Stomach smooth muscle (tissue), 2 donors: Measurements from ENCODE around the gene NMBR.
"Not testable (repeated sequence)": the region's sequence is repeated elsewhere in the genome, so short reads cannot be mapped to it uniquely, and the experiment has no call there.

Source experiments
- H3K27ac ChIP-seq: one replicate; pipeline ENCODE4 v1.7.0; 2013; ENCODE audit warnings: mild to moderate bottlenecking, low read length, inconsistent platforms
- H3K27me3 ChIP-seq, 2 donors: one replicate each; pipeline ENCODE4 v1.7.0; 2013; ENCODE audit warnings: low read length in 2 of 2; ENCODE audit not compliant: insufficient read depth in 2 of 2, control insufficient read depth in 1 of 2
- H3K36me3 ChIP-seq, 2 donors: one replicate each; pipeline ENCODE4 v1.7.0; 2013; ENCODE audit warnings: low read length in 2 of 2; ENCODE audit not compliant: control insufficient read depth in 2 of 2, insufficient read depth in 2 of 2
- H3K4me1 ChIP-seq: one replicate; pipeline ENCODE4 v1.7.0; 2013; ENCODE audit warnings: low read length; ENCODE audit not compliant: control insufficient read depth, insufficient read depth
- H3K4me3 ChIP-seq, 2 donors: one replicate each; pipeline ENCODE4 v1.7.0; 2013; ENCODE audit warnings: low read length in 2 of 2
- H3K9ac ChIP-seq, 2 donors: one replicate each; pipeline ENCODE4 v1.7.0; 2013; ENCODE audit warnings: low read length in 2 of 2, mild to moderate bottlenecking in 1 of 2
- H3K9me3 ChIP-seq, 2 donors: one replicate each; pipeline ENCODE4 v1.7.0; 2013; ENCODE audit warnings: low read length in 2 of 2; ENCODE audit not compliant: control insufficient read depth in 2 of 2
- donor health status: healthy.
- donor health status: Pancreatic carcinoma.

NMBR gene

DNA sequence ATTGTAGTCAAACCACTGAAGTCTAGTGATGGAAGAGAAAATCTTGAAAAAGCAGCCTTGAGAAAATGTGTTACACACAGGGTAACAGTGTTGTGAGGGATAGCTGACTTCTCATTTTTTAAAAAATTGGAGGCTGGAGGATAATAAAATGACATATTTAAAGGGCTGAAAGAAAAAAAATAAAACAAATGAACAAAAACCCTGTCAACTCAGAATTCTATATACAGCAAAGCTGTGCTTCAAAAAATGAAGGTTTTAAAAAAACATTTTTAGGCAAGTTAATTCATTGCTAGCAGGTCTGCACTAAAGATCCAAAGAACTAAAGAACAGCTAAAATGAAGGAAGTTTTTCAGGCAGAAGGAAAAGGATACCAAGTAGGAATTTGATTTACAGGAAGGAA lies 31.2 kb upstream of the NMBR start:
- no peak overlapping the region for H3K4me3 ChIP-seq
- no peak overlapping the region for H3K27ac ChIP-seq
- H3K9me3 ChIP-seq = peaks cover 0 to 3% of the 10 kb centered on the region in 2 donors
- H3K4me1 ChIP-seq = no peaks in the 10 kb centered on the region
- no peaks in the 10 kb centered on the region for H3K27me3 ChIP-seq
- peaks cover 6 to 15% of the 10 kb centered on the region in 2 donors for H3K36me3 ChIP-seq
- no peak overlapping the region for H3K9ac ChIP-seq

DNA sequence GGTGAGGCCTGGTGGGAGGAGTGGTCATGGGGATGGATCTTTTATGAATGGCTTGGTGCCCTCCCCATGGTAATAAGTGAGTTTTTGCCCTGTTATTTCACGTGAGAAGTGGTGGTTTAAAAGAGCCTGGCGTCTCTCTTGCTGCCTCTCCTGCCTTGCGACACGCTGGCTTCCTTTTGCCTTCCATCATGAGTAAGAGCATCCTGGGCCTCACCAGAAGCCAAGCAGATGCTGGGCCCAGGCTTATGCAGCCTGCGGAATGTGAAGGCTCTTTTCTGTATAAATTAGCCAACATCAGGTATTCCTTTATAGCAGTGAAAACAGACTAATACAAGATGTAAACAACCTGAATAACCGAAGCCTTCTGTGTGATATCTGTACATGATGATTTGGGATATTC lies 27.8 kb upstream of the NMBR start:
- Histone ChIP-seq H3K4me1 (no peaks in the 10 kb centered on the region), H3K27ac (no peak overlapping the region), H3K4me3 (no peak overlapping the region), H3K36me3 (peaks cover 6 to 26% of the 10 kb centered on the region in 2 donors), H3K9me3 (peaks cover 0 to 3% of the 10 kb centered on the region in 2 donors), H3K27me3 (no peaks in the 10 kb centered on the region), H3K9ac (no peak overlapping the region)

DNA sequence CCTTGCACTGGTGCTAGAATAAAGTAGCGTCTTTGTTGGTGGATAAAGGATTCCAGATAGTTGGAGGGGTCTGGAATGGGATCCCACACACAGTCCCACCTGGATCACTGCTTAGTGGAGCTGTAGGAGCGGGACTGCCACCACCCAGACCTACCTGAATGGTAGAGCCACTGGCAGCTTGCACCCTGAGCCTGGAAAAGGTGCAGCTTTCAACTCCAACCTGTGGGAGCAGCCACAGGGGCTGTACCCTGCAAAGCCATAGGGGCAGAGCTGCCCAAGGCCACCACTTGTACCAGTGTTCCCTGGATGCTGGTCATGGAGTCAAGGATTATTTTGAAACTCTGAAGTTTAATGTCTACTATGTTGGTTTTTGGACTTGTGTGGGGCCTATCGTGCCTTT lies 27.1 kb upstream of the NMBR start:
- H3K9ac ChIP-seq = no peak overlapping the region
- H3K9me3 ChIP-seq = peaks cover 0 to 3% of the 10 kb centered on the region in 2 donors
- H3K27ac ChIP-seq = no peak overlapping the region
- peaks cover 6 to 26% of the 10 kb centered on the region in 2 donors for H3K36me3 ChIP-seq
- no peaks in the 10 kb centered on the region for H3K4me1 ChIP-seq
- H3K4me3 ChIP-seq = no peak overlapping the region
- H3K27me3 ChIP-seq = no peaks in the 10 kb centered on the region

DNA sequence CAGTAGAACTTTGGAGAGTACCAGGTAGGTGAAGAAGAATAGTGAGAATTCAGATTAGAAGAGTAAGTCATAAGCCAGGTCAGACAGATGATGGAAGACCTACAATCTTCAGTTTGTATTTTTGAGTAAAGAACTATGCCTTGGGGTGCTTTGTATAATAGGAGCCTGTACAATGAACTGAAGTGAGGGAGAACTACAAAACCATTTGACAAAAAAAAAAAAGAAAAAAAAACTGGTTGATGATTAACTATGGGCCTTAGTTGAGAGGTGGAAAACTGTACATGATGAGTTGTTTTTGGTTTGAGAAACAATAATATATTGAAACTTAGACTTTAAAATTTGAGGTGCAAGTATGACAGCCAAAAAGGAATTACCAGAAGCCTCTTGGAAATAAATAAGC lies 25.8 kb upstream of the NMBR start:
- Histone ChIP-seq H3K4me3 (no peak overlapping the region), H3K4me1 (no peaks in the 10 kb centered on the region), H3K9ac (no peak overlapping the region), H3K27me3 (no peaks in the 10 kb centered on the region), H3K27ac (no peak overlapping the region), H3K36me3 (peaks cover 6 to 23% of the 10 kb centered on the region in 2 donors), H3K9me3 (no peaks in the 10 kb centered on the region)

DNA sequence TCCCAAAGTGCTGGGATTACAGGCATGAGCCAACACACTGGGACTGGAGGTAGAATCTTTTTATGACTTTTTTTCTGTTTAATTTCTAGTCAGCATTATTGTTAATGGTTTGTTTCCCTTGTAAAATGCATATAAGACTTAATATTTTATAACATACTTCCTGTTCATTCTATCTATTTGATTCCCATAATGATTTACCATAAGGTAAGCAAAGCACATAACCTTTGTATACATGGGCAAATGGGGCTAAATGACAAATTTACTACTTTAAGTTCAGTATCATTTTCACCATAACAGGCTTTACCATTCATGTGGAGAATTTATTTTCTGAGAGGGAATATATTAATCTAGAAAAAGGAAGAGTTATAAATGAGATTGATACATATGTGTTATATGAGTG lies 24.4 kb upstream of the NMBR start:
- Histone ChIP-seq H3K4me1 (no peaks in the 10 kb centered on the region), H3K9me3 (no peaks in the 10 kb centered on the region), H3K36me3 (peaks cover 11 to 26% of the 10 kb centered on the region in 2 donors), H3K4me3 (no peak overlapping the region), H3K9ac (no peak overlapping the region), H3K27ac (no peak overlapping the region), H3K27me3 (no peaks in the 10 kb centered on the region)

DNA sequence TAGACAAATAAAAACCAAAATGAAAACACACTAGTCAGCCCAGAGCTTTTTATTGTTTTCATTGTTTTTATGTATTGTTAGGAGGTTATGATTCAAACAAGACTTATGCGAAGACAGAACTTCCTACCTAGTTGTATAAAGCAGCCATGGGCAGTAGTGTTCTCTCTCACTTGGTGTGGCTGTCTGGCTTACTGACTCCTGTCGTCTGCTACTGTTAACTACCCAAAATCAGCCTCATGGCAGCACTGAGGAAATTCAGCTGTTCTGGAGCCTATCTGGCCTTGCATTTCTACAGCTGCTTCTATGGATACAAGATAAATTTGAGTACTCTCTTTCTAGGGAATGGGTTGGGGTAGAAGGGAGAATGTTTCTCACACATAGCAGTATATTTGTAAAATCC lies 20.6 kb upstream of the NMBR start:
- H3K4me1 ChIP-seq = no peaks in the 10 kb centered on the region
- H3K9me3 ChIP-seq = no peaks in the 10 kb centered on the region
- H3K27ac ChIP-seq = no peak overlapping the region
- H3K36me3 ChIP-seq = peaks cover 5 to 14% of the 10 kb centered on the region in 2 donors
- H3K9ac ChIP-seq = no peak overlapping the region
- no peak overlapping the region for H3K4me3 ChIP-seq
- H3K27me3 ChIP-seq = no peaks in the 10 kb centered on the region

DNA sequence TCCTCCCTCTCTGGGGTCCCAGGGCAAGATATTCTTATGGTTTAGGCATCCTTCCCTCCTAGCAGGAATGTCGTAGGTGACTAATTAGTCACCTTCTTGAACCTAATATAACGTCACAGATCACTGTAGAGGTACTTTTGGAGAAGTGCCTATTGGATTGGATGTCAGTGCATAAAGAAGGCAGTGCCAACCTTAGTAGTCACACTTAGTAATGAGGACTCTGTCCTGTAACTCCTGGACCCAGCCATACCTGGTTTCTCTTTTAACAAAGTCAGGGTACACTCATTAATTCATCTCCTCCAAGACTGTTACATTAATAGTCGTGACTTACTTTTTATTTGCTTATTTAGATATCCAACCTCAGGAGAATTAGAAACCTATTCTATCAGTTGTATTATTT lies 20.1 kb upstream of the NMBR start:
- no peaks in the 10 kb centered on the region for H3K4me1 ChIP-seq
- peaks cover 5 to 10% of the 10 kb centered on the region in 2 donors for H3K36me3 ChIP-seq
- H3K27me3 ChIP-seq = no peaks in the 10 kb centered on the region
- H3K4me3 ChIP-seq = no peak overlapping the region
- H3K9me3 ChIP-seq = no peaks in the 10 kb centered on the region
- no peak overlapping the region for H3K27ac ChIP-seq
- no peak overlapping the region for H3K9ac ChIP-seq

DNA sequence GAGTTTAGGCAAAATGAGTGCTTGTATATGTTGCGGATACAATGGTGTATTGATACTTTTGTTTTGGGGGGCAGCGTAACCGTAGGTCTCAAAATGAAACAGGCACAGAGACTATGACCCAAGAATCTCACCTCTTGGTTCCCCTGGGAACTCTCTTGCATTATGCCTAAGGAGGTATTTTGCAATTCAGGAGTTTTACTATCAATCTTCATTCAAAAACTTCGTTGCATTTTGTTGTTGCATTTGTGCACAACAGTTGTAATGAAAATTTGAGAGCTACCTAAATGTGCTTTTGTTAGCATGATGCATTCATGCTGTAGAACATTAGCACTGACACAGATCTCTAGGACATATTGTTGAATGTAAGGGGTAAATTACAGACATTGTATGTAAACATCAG lies 18.3 kb upstream of the NMBR start:
- H3K9me3 ChIP-seq = no peaks in the 10 kb centered on the region
- peaks cover 5 to 6% of the 10 kb centered on the region in 2 donors for H3K36me3 ChIP-seq
- H3K4me1 ChIP-seq = no peaks in the 10 kb centered on the region
- H3K27ac ChIP-seq = no peak overlapping the region
- no peak overlapping the region for H3K9ac ChIP-seq
- H3K27me3 ChIP-seq = no peaks in the 10 kb centered on the region
- no peak overlapping the region for H3K4me3 ChIP-seq

DNA sequence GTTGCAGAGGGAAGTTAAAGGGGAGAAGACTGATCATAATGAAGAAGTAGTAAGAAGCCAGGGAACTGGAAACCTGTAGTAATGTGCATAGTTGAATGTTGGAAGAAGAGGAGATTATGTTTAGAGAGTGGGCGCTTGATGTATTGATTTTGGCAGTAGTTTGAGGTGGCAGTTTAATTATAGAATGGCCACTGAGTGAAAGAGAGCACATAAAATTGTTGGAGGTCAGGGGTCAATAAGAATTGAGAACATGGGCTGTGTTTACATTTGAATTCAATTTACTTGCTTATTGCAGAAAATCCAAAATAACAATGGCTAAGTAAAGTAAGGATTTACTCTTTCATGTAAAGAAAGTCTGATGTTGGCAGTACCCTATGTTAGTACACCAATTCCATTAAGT lies 15.9 kb upstream of the NMBR start:
- Histone ChIP-seq H3K27me3 (no peaks in the 10 kb centered on the region), H3K9me3 (no peaks in the 10 kb centered on the region)

DNA sequence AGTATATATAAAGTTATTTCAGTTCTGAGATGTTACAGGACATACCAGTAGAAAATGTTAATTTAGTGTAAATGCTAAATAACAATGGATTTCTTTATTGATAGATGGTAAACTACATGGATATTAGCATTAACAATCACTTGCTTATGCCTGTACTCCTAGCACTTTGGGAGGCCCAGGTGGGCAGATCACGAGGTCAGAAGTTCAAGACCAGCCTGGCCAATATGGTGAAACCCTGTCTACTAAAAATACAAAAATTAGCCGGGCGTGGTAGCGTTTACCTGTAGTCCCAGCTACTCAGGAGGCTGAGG lies 9.8 kb upstream of the NMBR start:
- not testable (repeated sequence) for H3K4me3 ChIP-seq, H3K27ac ChIP-seq, H3K4me1 ChIP-seq, H3K27me3 ChIP-seq, H3K9ac ChIP-seq, H3K9me3 ChIP-seq, H3K36me3 ChIP-seq

More for the DNA sequence above, 15.9 kb upstream of the NMBR start:
- Histone ChIP-seq H3K36me3 (peaks cover 3 to 5% of the 10 kb centered on the region in 2 donors), H3K4me3 (no peak overlapping the region), H3K4me1 (no peaks in the 10 kb centered on the region), H3K9ac (no peak overlapping the region), H3K27ac (no peak overlapping the region)

DNA sequence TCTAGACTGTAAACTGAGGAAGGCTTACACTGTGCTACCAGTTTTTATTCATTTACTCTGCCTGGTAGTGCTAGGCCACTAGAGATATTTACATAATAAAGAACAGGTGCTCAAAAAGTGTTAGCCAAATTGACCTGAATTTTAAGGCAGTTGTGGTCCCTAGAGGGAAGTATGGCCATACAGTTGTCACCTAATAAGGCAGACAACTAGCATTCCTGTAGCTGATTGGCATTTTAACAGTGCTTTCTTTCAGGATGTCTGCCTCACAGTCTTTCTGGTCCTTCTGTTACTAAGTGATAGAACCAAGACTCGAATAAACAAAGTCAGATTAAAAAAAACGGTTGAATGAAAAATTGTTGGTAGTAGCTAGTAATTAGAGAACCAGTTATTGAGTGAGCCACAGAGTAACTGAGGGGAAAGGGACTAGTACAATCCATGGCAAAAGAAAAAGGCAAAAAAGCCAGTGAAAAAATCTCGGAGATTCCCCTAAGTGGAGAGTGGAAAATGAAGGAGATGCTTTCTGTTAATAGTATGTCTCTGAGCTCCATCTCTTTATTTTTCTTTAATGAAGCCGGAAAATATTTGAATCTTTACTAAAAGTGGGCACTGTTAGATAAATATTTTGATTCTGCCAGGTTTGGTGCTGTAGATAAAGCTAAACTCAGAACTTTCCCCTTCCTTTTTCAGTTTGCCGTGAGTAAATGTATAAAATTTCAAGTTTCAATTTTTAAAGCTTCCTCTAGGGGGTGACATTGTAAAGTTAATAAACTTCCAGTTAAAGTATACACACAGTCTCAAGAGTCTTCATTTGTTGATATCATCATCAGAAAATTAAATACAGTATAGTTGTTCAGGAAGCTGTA lies 9.2 kb upstream of the NMBR start:
- Histone ChIP-seq H3K4me1 (no peaks in the 10 kb centered on the region), H3K36me3 (no peaks in the 10 kb centered on the region), H3K27ac (no peak overlapping the region), H3K4me3 (no peak overlapping the region), H3K9me3 (no peaks in the 10 kb centered on the region), H3K9ac (peak overlapping the region in 1 of 2 donors; percentile 4), H3K27me3 (no peaks in the 10 kb centered on the region)
